Body of pancreas (tissue), 4 donors: Measurements from ENCODE around the gene AGO3.

Experiments used
- POLR2A ChIP-seq, 3 donors: fragments of 450-650 bp; IDR thresholded peaks; one replicate each; pipeline ENCODE4 v1.6.1; 2016; ENCODE audit warnings: antibody characterized with exemption in 3 of 3, mild to moderate bottlenecking in 2 of 3
- TF ChIP-seq, protein P1 (sequence below), 7 experiments: fragments of 450-650 bp in 4 of 7; fragments of 200-600 bp in 3 of 7; sonication (generic) in 3 of 7; IDR thresholded peaks; one replicate each; pipeline ENCODE4 v1.5.1; 2016 to 2019; ENCODE audit warnings: antibody characterized with exemption in 7 of 7

- TF ChIP-seq, protein P1, sequence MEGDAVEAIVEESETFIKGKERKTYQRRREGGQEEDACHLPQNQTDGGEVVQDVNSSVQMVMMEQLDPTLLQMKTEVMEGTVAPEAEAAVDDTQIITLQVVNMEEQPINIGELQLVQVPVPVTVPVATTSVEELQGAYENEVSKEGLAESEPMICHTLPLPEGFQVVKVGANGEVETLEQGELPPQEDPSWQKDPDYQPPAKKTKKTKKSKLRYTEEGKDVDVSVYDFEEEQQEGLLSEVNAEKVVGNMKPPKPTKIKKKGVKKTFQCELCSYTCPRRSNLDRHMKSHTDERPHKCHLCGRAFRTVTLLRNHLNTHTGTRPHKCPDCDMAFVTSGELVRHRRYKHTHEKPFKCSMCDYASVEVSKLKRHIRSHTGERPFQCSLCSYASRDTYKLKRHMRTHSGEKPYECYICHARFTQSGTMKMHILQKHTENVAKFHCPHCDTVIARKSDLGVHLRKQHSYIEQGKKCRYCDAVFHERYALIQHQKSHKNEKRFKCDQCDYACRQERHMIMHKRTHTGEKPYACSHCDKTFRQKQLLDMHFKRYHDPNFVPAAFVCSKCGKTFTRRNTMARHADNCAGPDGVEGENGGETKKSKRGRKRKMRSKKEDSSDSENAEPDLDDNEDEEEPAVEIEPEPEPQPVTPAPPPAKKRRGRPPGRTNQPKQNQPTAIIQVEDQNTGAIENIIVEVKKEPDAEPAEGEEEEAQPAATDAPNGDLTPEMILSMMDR (IDR thresholded peaks at IDR 0.05): no peak
- no peak for TF ChIP-seq POLR2A (IDR thresholded peaks at IDR 0.05)
Observed at GRCh38 chr1:35902671-35903070, 28.2 kb upstream of the AGO3 start.
